GM12878 (cell line): ENCODE results near the gene GJD3. TPM values are rescaled to one million over a fixed set of nuclear protein-coding genes. Genes with fewer than 3 reads are reported as not detected.

Experiments used
- ATAC-seq: fragments of 200-7000 bp; cut with Tn5 transposase; 3 replicates; pipeline ENCODE4 v1.9.1; 2020; ENCODE audit warnings: mild to moderate bottlenecking, moderate library complexity
- BruUV-seq: library from RNA; stranded (reverse); fragments of 400-500 nt; replicated peaks from 2 replicates; lab custom pipeline; 2021; lab: Mats Ljungman, UMichigan
- CTCF ChIA-PET: fragments of 300-600 bp; sonication (Branson Sonifier 250); formaldehyde crosslinking; extraction: SDS; loops from one replicate; lab custom pipeline; 2021; ENCODE audit warnings: inconsistent platforms; lab: Yijun Ruan, JAX
- POLR2A ChIA-PET: fragments of 350-600 bp; formaldehyde crosslinking; extraction: SDS; loops from one replicate; lab custom pipeline; 2021; ENCODE audit warnings: inconsistent platforms; lab: Charles Lee
- RAD21 ChIA-PET: fragments of 300-600 bp; sonication (Branson Sonifier 250); formaldehyde crosslinking; loops from one replicate; lab custom pipeline; 2023; ENCODE audit warnings: antibody characterized with exemption; ENCODE audit not compliant: unreplicated experiment; lab: Charles Lee
- SMC1A ChIA-PET: fragments of 300-600 bp; sonication (Branson Sonifier 250); formaldehyde crosslinking; loops from one replicate; lab custom pipeline; 2023; ENCODE audit not compliant: unreplicated experiment, uncharacterized antibody; lab: Charles Lee
- DNase-seq: peaks from one replicate; pipeline ENCODE4 v3.0.0-alpha.2; 2011; ENCODE audit warnings: low read depth, low spot score
- FAIRE-seq: peaks from 3 replicates; lab custom pipeline; 2011; peaks lifted over from hg19 to GRCh38; lab: Jason Lieb, UNC
- H2AFZ ChIP-seq: 2 replicates; pipeline ENCODE4 v1.6.0; 2011; ENCODE audit warnings: low read depth, low read length, control low read depth; ENCODE audit not compliant: control insufficient read depth
- H3K27ac ChIP-seq: 2 replicates; pipeline ENCODE4 v1.5.1; 2011; ENCODE audit warnings: control low read depth; ENCODE audit not compliant: control insufficient read depth, insufficient read depth
- H3K27me3 ChIP-seq, 2 experiments: replicated peaks in 1 of 2; 2 replicates each; pipeline versions ENCODE4 v1.6.0 to v1.6.1; 2011; ENCODE audit warnings: low read length in 1 of 2; ENCODE audit not compliant: control insufficient read depth in 2 of 2, insufficient read depth in 2 of 2
- H3K36me3 ChIP-seq, 2 experiments: 2 replicates each; pipeline ENCODE4 v1.5.1; 2011; ENCODE audit warnings: low read length in 1 of 2; ENCODE audit not compliant: control insufficient read depth in 2 of 2, insufficient read depth in 2 of 2
- H3K4me1 ChIP-seq: 2 replicates; pipeline ENCODE4 v1.6.1; 2011; ENCODE audit warnings: mild to moderate bottlenecking, low read length, moderate library complexity, mixed read lengths; ENCODE audit not compliant: control insufficient read depth, insufficient read depth
- H3K4me2 ChIP-seq: 2 replicates; pipeline ENCODE4 v1.6.0; 2011; ENCODE audit warnings: control low read depth; ENCODE audit not compliant: control insufficient read depth, insufficient read depth
- H3K4me3 ChIP-seq: fragments of 200-600 bp; sonication (generic); 2 replicates; pipeline ENCODE4 v1.5.1; 2016
- H3K79me2 ChIP-seq: 2 replicates; pipeline ENCODE4 v1.6.0; 2011; ENCODE audit warnings: low read length; ENCODE audit not compliant: control insufficient read depth, insufficient read depth
- H3K9ac ChIP-seq: 2 replicates; pipeline ENCODE4 v1.8.0; 2011; ENCODE audit warnings: low read length, control low read depth, mixed read lengths; ENCODE audit not compliant: control insufficient read depth, insufficient read depth
- H3K9me3 ChIP-seq: replicated peaks from 3 replicates; pipeline ENCODE4 v1.5.1; 2011; ENCODE audit warnings: mild to moderate bottlenecking, low read length; ENCODE audit not compliant: control insufficient read depth, insufficient read depth
- H4K20me1 ChIP-seq: 2 replicates; pipeline ENCODE4 v1.6.0; 2011; ENCODE audit not compliant: control insufficient read depth, insufficient read depth
- BCL11A ChIP-seq: IDR thresholded peaks from 2 replicates; pipeline ENCODE4 v1.6.1; 2011; ENCODE audit warnings: low read depth, low read length
- CTCF ChIP-seq, 3 experiments: IDR thresholded peaks in 2 of 3; conservative IDR thresholded peaks in 1 of 3; 2 replicates each; pipeline ENCODE4 v1.5.1; 2011; ENCODE audit warnings: low read depth in 3 of 3, low read length in 3 of 3, mild to moderate bottlenecking in 3 of 3, control low read depth in 2 of 3, moderate library complexity in 2 of 3, inconsistent platforms in 1 of 3, mixed read lengths in 1 of 3; ENCODE audit not compliant: control insufficient read depth in 2 of 3, insufficient read depth in 1 of 3; ENCODE audit errors: extremely low read depth in 1 of 3
- EP300 ChIP-seq, 2 experiments: fragments of 150-350 bp in 1 of 2; IDR thresholded peaks; 2 replicates each; pipeline ENCODE4 v1.6.1; 2011 to 2012; ENCODE audit warnings: low read depth in 2 of 2, low read length in 2 of 2, borderline replicate concordance in 1 of 2, improper control_type of control experiment in 1 of 2, inconsistent platforms in 1 of 2; ENCODE audit not compliant: control insufficient read depth in 1 of 2
- GABPA ChIP-seq: IDR thresholded peaks from 2 replicates; pipeline ENCODE4 v1.6.1; 2014; ENCODE audit warnings: antibody characterized with exemption, low read depth, mild to moderate bottlenecking, inconsistent platforms
- HDAC2 ChIP-seq: fragments of 200-600 bp; sonication (generic); IDR thresholded peaks from 2 replicates; pipeline ENCODE4 v1.6.1; 2017
- HDGF ChIP-seq: fragments of 450-650 bp; IDR thresholded peaks from 2 replicates; pipeline ENCODE4 v1.6.1; 2016; ENCODE audit warnings: antibody characterized with exemption
- LARP7 ChIP-seq: fragments of 450-650 bp; IDR thresholded peaks from 2 replicates; pipeline ENCODE4 v1.6.1; 2017; ENCODE audit warnings: mild to moderate bottlenecking
- NFXL1 ChIP-seq: fragments of 450-650 bp; IDR thresholded peaks from 2 replicates; pipeline ENCODE4 v1.6.1; 2017; ENCODE audit warnings: antibody characterized with exemption, mild to moderate bottlenecking, borderline replicate concordance
- PAX8 ChIP-seq: fragments of 450-650 bp; IDR thresholded peaks from 2 replicates; pipeline ENCODE4 v1.6.1; 2017; ENCODE audit warnings: mild to moderate bottlenecking, moderate library complexity
- ZNF384 ChIP-seq: IDR thresholded peaks from 2 replicates; pipeline ENCODE4 v1.6.1; 2012; ENCODE audit warnings: low read depth, mild to moderate bottlenecking, low read length, improper control_type of control experiment, borderline replicate concordance
- WGBS: methylation state at CpG from one replicate; pipeline ENCODE4 v1.1.6; 2016; ENCODE audit warnings: low lambda C conversion rate; ENCODE audit not compliant: insufficient replicate concordance, insufficient coverage; ENCODE audit errors: missing lambda C conversion rate; 5-methylcytosine and 5-hydroxymethylcytosine counted together
- in situ Hi-C: fragments of 300-500 bp; cut with MboI; formaldehyde crosslinking; loops from 9 replicates; pipeline ENCODE4 v1.14.3; 2018; ENCODE audit warnings: mixed read lengths
- intact Hi-C: fragments of 100-400 bp; cut with micrococcal nuclease; formaldehyde crosslinking; loops from one replicate; pipeline ENCODE4 v1.14.2; 2022; ENCODE audit not compliant: unreplicated experiment
- polyA plus RNA-seq, 11 experiments: library from polyadenylated mRNA; depleted of rRNA in 4 of 11; unstranded in 6 of 11; stranded (reverse) in 5 of 11; fragments of >200 nt; fragmentation: Nextera tagmentation in 4 of 11; fragmentation: Illumina TruSeq in 1 of 11; extraction: Ambion mirVana in 4 of 11; extraction: Trizol in 1 of 11; gene quantifications; 1 replicate in 1 of 11; 2 replicates in 10 of 11; pipeline versions ENCODE4 v1.2.1 to v1.2.3, GENCODE V29; 2011 to 2016; ENCODE audit warnings: inconsistent platforms in 2 of 11, missing spikeins in 2 of 11, low read depth in 1 of 11
- total RNA-seq, 4 experiments: library from RNA; depleted of rRNA in 3 of 4; stranded (reverse); fragments of >200 nt in 3 of 4; fragmentation: Illumina TruSeq in 1 of 4; extraction: Trizol in 1 of 4; gene quantifications; 2 replicates each; pipeline versions ENCODE4 v1.2.1 to v1.2.3, GENCODE V29; 2013 to 2021
- TF ChIP-seq, protein P1 (sequence below): fragments of 150-350 bp; IDR thresholded peaks from 2 replicates; pipeline ENCODE4 v1.6.1; 2016; ENCODE audit warnings: low read depth, low read length

Gene GJD3
- total and polyA plus RNA-seq, 10 of the 15 experiments (the other 5 are each of a cell fraction or from before 2014, with no cell fraction given) = 1.6 TPM; not detected in 9

DNA sequence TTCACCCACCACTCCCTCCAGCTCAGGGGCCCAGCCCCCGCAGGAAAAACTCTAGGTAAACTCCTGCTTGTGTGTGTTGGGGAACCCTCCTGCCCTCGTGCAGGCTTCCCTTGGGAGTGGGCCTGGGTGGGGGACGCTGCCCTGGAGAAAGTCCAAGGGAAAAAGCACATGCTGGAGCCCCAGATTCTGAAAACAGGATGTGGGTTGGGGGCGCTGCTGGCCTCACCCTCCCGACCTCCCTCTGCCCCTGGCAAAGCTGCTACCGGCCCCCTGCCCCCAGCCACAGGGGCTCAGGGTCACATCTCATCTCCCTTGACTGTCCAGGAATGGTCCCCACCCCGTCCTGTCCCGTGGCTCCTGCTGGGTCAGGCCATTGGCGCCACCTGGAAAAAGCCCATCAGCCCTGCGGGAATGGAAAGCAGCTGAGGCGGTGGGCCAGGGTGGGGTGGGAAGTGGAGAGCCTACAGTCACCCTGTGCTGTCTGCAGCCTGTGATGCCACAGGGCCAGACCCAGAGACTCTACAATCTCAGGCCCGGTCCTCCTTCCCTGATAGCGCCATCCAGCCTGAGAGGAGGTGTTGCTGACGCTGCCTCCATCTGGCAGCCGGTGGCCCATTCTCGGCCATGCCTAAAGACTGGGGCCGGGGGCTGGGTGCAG is 2.5 kb upstream of the GJD3 start:
- no peak for ATAC-seq
- H3K27ac ChIP-seq = no peak overlapping the region
- POLR2A ChIA-PET = interaction anchor here (0.5 kb wide), 1 partner anchor 71 kb away, joined by 3 read pairs; no protein-coding TSS in a partner anchor
- intact Hi-C loops (no loop called here), in situ Hi-C loops (no loop called here)
- H3K4me3 ChIP-seq = no peak overlapping the region
- BruUV-seq = no TSS peak
- no peaks in the 10 kb centered on the region for H3K79me2 ChIP-seq
- 43% methylated on average over 17 of the region's 17 CpGs for WGBS
- no peaks in the 10 kb centered on the region for H4K20me1 ChIP-seq
- no peaks in the 10 kb centered on the region for H3K36me3 ChIP-seq
- H3K4me1 ChIP-seq = no peaks in the 10 kb centered on the region; the same call in none of the 2 replicates
- RAD21 ChIA-PET = interaction anchor here (1.5 kb wide), 1 partner anchor 50 kb away, joined by 4 read pairs; the partner anchor contains the start of gene TOP2A
- no peak overlapping the region for H3K4me2 ChIP-seq
- DNase-seq = no peak
- H3K9me3 ChIP-seq = no peaks in the 10 kb centered on the region; the same call in 2 of the 3 replicates
- no peaks in the 10 kb centered on the region for H3K27me3 ChIP-seq
- FAIRE-seq = no peak
- SMC1A ChIA-PET = interaction anchor here (1.9 kb wide), 1 partner anchor 165 kb away, joined by 7 read pairs; no protein-coding TSS in a partner anchor
- CTCF ChIA-PET = no interaction called here
- H2AFZ ChIP-seq = no peak overlapping the region
- no peak overlapping the region for H3K9ac ChIP-seq
- no peak for TF ChIP-seq HDAC2
- no peak for TF ChIP-seq BCL11A
- no peak for TF ChIP-seq LARP7
- no peak for TF ChIP-seq CTCF (IDR thresholded peaks at IDR 0.05 in 2 of 3, conservative IDR thresholded peaks at IDR 0.05 in 1 of 3; ENCODE audit: control insufficient read depth in 2 of 3, extremely low read depth in 1 of 3, insufficient read depth in 1 of 3, low read depth in 3 of 3, low read length in 3 of 3)
- TF ChIP-seq, protein P1, sequence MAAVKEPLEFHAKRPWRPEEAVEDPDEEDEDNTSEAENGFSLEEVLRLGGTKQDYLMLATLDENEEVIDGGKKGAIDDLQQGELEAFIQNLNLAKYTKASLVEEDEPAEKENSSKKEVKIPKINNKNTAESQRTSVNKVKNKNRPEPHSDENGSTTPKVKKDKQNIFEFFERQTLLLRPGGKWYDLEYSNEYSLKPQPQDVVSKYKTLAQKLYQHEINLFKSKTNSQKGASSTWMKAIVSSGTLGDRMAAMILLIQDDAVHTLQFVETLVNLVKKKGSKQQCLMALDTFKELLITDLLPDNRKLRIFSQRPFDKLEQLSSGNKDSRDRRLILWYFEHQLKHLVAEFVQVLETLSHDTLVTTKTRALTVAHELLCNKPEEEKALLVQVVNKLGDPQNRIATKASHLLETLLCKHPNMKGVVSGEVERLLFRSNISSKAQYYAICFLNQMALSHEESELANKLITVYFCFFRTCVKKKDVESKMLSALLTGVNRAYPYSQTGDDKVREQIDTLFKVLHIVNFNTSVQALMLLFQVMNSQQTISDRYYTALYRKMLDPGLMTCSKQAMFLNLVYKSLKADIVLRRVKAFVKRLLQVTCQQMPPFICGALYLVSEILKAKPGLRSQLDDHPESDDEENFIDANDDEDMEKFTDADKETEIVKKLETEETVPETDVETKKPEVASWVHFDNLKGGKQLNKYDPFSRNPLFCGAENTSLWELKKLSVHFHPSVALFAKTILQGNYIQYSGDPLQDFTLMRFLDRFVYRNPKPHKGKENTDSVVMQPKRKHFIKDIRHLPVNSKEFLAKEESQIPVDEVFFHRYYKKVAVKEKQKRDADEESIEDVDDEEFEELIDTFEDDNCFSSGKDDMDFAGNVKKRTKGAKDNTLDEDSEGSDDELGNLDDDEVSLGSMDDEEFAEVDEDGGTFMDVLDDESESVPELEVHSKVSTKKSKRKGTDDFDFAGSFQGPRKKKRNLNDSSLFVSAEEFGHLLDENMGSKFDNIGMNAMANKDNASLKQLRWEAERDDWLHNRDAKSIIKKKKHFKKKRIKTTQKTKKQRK = no peak
- no peak for TF ChIP-seq GABPA
- no peak for TF ChIP-seq PAX8
- TF ChIP-seq EP300 (IDR thresholded peaks at IDR 0.05; ENCODE audit: borderline replicate concordance in 1 of 2, control insufficient read depth in 1 of 2, low read depth in 2 of 2, low read length in 2 of 2) = no peak
- no peak for TF ChIP-seq HDGF
- TF ChIP-seq NFXL1 = no peak
- no peak for TF ChIP-seq ZNF384
